ENCODE measurements around the gene GPR39. TPM values are rescaled to one million over a fixed set of nuclear protein-coding genes. Genes with fewer than 3 reads are reported as not detected.

The GPR39 gene
- total RNA-seq, 2 experiments from 2014 or later: not detected

DNA sequence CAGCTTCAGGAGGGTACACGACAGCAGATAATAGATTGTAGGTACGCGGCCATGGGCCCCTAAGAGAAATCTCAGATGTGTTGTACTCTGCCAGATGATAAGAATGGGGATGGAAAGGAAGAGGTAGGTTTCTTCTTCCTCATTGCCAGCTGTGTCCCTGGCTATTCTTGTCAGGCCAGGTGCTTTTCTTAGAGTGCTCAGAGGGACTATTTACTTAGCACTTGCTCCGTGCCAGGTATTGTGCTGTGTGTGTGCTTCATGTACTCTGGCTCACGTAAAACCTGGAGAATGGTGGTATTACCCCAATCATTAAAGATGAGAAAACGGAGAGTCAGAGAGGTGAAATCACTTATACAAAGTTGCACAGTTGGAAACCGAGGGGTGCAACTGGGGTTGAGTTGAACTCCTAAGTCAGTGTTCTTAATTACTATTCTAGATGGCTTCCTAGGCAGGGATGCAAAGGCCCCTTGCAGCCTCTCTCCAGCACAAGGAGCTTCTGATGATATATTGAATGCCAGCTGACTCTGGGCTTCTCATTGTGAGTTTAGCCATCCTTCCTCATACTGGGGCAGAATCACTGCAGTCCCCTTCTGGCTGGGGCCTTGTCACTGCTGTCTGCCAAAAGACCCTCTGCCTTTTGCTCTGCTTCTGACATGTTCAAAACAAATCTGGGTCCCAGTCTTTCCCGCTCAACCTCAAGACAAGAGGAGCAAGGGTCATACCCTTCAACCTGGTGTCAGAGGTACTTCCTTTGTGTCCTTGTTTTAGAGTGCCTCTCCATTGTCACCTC is 192.7 kb downstream of the GPR39 start:
- Mint-ChIP-seq H3K9me3 (no peaks in the 10 kb centered on the region), H3K4me1 (ENCODE audit: low read depth) (no peaks in the 10 kb centered on the region), H3K4me3 (no peak overlapping the region), H3K27me3 (ENCODE audit: low read depth) (peaks cover 2% of the 10 kb centered on the region), H3K36me3 (ENCODE audit: low read depth) (no peaks in the 10 kb centered on the region), H3K27ac (no peak overlapping the region)
- CTCF ChIA-PET: no interaction called here
- intact Hi-C loops (cut with micrococcal nuclease): no loop called here
- DNase-seq: no peak

DNA sequence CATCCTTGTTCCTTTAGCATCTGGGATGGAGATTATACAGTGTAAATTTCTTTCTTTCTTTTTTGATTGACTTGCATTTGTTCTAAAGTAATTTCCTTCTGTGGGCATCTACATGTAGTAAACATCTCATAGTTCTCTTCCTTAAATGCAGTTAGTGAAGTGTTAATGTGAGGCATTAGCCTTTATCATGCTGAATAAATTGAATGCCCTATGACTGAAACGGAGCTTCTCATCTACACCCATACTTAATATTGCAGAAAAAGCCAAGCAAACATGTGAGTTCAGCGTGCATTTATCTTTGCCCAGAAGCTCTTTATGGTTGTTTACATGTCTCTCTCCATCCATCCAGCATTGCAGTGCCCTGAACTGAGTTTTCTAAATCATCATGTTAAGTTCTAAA is 195.1 kb downstream of the GPR39 start:
- no peak overlapping the region for H3K4me3 Mint-ChIP-seq
- intact Hi-C loops (cut with micrococcal nuclease): no loop called here
- H3K27me3 Mint-ChIP-seq (ENCODE audit: low read depth): no peaks in the 10 kb centered on the region
- no peak overlapping the region for H3K27ac Mint-ChIP-seq
- CTCF ChIA-PET: no interaction called here
- H3K9me3 Mint-ChIP-seq: no peaks in the 10 kb centered on the region
- no peaks in the 10 kb centered on the region for H3K4me1 Mint-ChIP-seq (ENCODE audit: low read depth)
- DNase-seq: no peak
- no peaks in the 10 kb centered on the region for H3K36me3 Mint-ChIP-seq (ENCODE audit: low read depth)

DNA sequence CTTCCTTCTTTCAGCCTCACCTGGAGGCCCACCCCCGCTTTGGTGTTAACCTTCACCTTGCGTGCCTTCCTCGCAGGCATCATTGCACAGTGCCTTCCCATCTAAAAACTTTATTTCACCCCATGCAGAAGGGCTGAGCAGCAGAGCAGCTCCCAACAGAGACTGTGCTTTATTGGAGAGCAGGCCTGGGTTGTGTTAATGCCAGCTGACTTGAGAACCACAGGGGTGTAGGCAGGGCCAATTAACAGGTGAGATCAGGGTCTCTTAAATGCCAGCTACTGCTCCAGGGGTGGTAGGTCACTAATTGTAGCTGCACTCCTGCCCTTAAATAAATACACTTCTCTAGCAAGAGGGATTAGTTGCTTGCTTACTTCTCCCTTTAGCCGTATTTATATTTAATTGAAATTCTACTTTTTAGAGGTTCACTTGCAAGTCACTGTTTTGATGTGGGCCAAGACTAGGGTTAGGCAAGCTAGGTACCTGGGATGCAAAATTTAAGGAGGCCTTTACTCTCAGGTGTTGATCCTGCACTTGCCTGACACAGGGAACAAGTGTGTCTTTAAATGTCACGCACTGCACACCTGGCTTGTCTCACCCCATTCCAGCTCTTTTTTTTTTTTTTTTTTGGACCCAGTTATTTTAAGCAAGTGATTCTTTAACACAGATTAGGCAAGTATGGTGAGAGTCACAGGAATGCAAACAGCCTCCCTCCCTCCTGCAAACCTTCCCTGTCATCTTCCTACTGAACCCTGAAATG is 198.9 kb downstream of the GPR39 start:
- CTCF ChIA-PET: no interaction called here
- intact Hi-C loops (cut with micrococcal nuclease): no loop called here
- H3K27ac Mint-ChIP-seq: no peak overlapping the region
- H3K4me1 Mint-ChIP-seq (ENCODE audit: low read depth): no peaks in the 10 kb centered on the region
- no peaks in the 10 kb centered on the region for H3K9me3 Mint-ChIP-seq
- H3K36me3 Mint-ChIP-seq (ENCODE audit: low read depth): no peaks in the 10 kb centered on the region
- no peaks in the 10 kb centered on the region for H3K27me3 Mint-ChIP-seq (ENCODE audit: low read depth)
- no peak for DNase-seq
- no peak overlapping the region for H3K4me3 Mint-ChIP-seq

DNA sequence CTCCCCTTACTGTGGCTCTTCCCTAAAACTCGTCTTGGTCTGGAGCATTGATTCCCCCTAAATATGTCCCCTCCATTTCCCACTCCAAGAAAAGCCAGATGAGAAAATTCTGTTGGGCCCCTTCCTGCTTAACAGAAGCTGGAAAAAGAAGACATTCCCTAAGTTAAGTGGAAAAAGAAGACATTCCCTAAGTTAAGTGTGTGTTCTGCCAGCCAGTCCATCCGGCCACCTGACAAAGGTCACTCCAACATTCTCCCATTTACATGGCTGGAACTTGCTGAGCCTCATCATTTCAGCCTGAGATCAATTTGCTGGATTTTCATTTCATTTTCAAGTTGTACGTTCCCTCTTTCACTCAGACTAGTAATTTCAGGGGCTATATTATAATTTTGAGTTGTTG is 201.4 kb downstream of the GPR39 start:
- Mint-ChIP-seq H3K27me3 (ENCODE audit: low read depth) (no peaks in the 10 kb centered on the region), H3K9me3 (no peaks in the 10 kb centered on the region), H3K36me3 (ENCODE audit: low read depth) (no peaks in the 10 kb centered on the region), H3K27ac (no peak overlapping the region), H3K4me1 (ENCODE audit: low read depth) (no peaks in the 10 kb centered on the region), H3K4me3 (no peak overlapping the region)
- DNase-seq: no peak
- CTCF ChIA-PET: no interaction called here
- intact Hi-C loops (cut with micrococcal nuclease): no loop called here

DNA sequence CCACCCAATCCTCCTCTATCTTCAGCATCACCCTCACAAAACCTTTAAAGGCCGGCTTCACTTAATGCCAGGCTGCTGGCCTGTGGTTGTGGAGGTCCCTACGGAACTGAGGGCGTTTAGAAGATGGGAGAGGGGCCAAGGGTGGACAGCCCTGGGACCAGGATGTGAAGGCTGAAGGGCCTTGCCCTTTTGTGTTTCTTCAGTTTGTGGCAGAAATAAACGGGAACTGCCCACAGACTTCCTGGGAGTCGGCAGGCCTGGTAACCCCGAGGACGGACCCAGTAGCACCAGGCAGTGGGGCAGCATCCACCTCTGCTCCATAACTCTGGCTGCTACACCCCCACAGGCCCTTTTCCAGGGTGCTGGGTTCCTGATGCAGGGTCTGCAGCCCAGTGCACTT is 202.1 kb downstream of the GPR39 start:
- H3K9me3 Mint-ChIP-seq: no peaks in the 10 kb centered on the region
- H3K27me3 Mint-ChIP-seq (ENCODE audit: low read depth): no peaks in the 10 kb centered on the region
- H3K4me3 Mint-ChIP-seq: no peak overlapping the region
- no peak overlapping the region for H3K27ac Mint-ChIP-seq
- CTCF ChIA-PET: no interaction called here
- no peaks in the 10 kb centered on the region for H3K36me3 Mint-ChIP-seq (ENCODE audit: low read depth)
- no peak for DNase-seq
- no peaks in the 10 kb centered on the region for H3K4me1 Mint-ChIP-seq (ENCODE audit: low read depth)
- intact Hi-C loops (cut with micrococcal nuclease): no loop called here

DNA sequence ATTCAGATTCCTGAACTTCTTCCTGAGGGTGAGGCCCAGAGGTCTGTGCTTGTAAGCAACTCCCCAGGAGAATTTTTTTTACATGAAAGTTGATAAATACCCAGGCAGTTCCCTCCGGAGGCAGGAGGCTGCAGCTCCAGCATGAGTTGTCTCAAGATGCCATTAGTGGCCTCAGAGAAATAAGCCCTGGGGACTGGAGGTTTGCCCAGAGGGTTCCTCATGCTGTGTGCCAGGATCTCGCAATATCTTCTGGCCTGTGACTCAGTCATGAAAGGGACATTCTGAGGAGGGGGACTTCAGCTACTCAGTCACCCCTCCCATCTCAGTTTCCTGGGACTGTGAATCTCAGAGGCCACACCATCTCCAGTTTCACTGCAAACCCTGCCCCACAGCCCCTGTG is 203.5 kb downstream of the GPR39 start:
- no peak overlapping the region for H3K4me3 Mint-ChIP-seq
- H3K36me3 Mint-ChIP-seq (ENCODE audit: low read depth): no peaks in the 10 kb centered on the region
- H3K4me1 Mint-ChIP-seq (ENCODE audit: low read depth): no peaks in the 10 kb centered on the region
- DNase-seq: no peak
- H3K9me3 Mint-ChIP-seq: no peaks in the 10 kb centered on the region
- intact Hi-C loops (cut with micrococcal nuclease): no loop called here
- H3K27me3 Mint-ChIP-seq (ENCODE audit: low read depth): no peaks in the 10 kb centered on the region
- H3K27ac Mint-ChIP-seq: no peak overlapping the region
- CTCF ChIA-PET: no interaction called here

DNA sequence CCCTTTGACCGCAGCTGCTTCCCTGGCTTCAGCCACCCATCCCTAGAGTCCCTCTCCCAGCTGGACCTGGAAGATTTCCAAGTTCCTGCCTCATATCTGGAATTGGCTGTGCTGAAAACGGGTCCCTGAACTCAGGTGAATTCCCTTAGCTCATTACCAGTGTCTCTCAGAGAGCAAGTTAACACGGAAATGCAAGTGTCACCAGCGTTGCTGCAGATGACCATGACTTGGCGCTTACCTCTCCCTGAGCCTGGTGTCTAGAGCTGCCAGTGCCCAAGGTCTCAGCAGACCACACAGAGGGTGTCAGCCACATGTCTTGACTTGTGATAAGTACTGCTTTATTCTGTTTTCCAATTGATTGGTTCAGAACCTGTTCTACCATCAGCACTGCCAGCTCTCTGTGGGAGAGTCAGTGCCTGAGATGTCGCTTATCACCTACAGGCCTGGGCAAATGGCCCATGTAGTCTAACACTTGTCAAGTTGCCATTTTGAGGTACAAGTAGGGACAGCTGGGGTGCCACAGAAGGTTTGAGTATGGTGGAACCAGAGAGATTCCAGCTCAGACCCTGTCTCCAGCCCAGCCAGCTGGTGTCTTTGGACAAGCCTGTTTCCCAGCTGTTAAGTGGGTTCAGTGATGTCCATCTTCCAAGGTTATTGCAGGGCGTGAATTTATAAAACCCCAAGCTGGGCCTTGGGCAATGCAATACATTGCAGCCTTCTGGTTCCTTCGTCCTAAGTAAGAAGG is 204.7 kb downstream of the GPR39 start:
- H3K4me3 Mint-ChIP-seq: no peak overlapping the region
- H3K4me1 Mint-ChIP-seq (ENCODE audit: low read depth): no peaks in the 10 kb centered on the region
- no peaks in the 10 kb centered on the region for H3K9me3 Mint-ChIP-seq
- no peak for DNase-seq
- no peaks in the 10 kb centered on the region for H3K36me3 Mint-ChIP-seq (ENCODE audit: low read depth)
- no peak overlapping the region for H3K27ac Mint-ChIP-seq
- no peaks in the 10 kb centered on the region for H3K27me3 Mint-ChIP-seq (ENCODE audit: low read depth)
- intact Hi-C loops (cut with micrococcal nuclease): no loop called here
- CTCF ChIA-PET: no interaction called here

DNA sequence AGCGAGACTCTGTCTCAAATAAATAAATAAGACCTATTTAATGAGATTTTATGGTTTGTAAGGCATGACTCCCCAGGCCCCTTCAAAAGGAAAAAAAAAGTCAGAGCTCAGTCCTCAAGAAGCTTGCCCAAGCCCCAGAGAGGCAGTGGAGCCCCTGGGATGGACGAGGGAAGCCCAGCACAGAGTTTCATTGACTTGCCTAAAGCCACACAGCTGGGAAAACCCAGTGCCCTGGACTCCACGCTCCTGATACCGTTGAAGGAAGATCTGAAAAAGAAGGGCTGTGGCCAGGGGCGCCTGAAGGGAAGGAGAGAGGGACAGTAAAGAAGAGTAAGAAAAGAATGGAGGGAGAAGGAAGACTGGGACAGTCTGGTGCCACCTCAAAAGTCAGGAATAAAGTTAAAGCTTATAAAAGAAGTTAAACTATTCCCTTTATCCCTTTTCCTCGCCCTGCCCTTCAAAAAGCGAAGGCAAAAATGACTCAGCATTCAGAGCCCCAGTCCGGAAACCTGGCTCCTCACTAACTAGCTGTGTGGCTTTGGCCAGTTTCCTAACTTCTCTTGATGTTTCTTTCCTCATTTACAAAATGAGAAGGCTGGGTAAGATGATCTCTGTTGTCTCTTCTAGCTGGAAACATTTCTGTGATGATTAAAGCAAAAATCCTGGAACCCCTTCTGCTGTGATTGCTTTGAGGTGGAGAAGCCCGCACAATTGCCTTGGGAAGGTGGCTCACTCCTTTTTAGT is 206.7 kb downstream of the GPR39 start:
- intact Hi-C loops (cut with micrococcal nuclease): no loop called here
- H3K27me3 Mint-ChIP-seq (ENCODE audit: low read depth): no peaks in the 10 kb centered on the region
- CTCF ChIA-PET: no interaction called here

DNA sequence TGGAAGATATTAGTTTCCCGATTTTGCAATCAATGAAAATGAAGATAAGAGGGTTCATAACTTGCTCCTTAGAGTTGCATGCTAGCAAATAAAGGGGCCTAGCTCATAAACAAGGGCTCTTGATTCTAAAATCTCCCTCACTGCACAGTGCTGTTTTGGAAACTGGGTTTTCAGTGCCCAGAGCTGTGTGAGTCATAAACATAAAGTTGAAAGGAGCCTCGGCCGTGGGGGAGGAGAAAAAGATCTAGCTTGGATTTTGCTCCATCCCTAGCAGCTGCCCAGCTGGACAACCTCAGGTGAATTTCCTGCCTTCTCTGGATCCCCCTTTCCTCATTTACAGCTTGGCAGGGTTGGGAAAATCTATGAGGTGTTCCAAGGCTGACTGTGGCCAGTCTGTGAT is 210.9 kb downstream of the GPR39 start:
- H3K4me1 Mint-ChIP-seq (ENCODE audit: low read depth): no peaks in the 10 kb centered on the region
- H3K27me3 Mint-ChIP-seq (ENCODE audit: low read depth): no peaks in the 10 kb centered on the region
- H3K4me3 Mint-ChIP-seq: no peak overlapping the region
- CTCF ChIA-PET: no interaction called here
- no peaks in the 10 kb centered on the region for H3K9me3 Mint-ChIP-seq
- H3K27ac Mint-ChIP-seq: no peak overlapping the region
- DNase-seq: no peak
- H3K36me3 Mint-ChIP-seq (ENCODE audit: low read depth): no peaks in the 10 kb centered on the region
- intact Hi-C loops (cut with micrococcal nuclease): no loop called here

More for the DNA sequence above, 206.7 kb downstream of the GPR39 start:
- Mint-ChIP-seq H3K9me3 (no peaks in the 10 kb centered on the region), H3K4me3 (no peak overlapping the region), H3K4me1 (ENCODE audit: low read depth) (no peaks in the 10 kb centered on the region), H3K36me3 (ENCODE audit: low read depth) (no peaks in the 10 kb centered on the region), H3K27ac (no peak overlapping the region)
- DNase-seq: no peak

DNA sequence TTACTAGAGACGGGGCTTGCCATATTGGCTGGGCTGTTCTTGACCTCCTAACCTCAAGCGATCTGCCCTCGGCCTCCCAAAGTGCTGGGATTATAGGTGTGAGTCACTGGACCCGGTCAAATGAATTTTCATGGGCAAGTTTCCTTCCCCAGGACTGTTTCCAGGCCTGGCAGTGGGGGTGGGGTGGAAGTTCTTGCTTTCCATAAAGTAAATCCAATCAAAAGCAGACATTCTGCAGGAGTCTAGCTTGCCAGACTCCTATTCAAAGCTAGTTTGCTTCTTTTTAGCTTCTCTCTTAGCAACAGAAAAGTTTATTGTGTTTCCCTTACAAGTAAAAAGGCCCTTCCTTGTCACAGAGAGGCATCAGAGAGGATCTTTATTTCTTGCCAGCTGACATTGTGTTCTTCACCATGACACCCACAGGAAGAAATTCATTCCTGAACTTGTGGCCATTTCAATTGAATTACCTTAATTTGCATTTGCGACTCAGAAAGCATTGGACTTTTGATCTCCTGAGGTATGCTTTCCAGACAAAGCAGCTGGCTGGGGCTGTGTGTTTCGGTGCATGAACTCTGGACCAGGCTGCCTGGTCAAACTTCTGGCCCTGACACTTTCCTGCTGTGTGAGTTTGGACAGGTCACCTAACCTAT is 215.5 kb downstream of the GPR39 start:
- no peak for DNase-seq
- Mint-ChIP-seq H3K27ac (no peak overlapping the region), H3K4me3 (no peak overlapping the region), H3K4me1 (ENCODE audit: low read depth) (no peaks in the 10 kb centered on the region), H3K36me3 (ENCODE audit: low read depth) (no peaks in the 10 kb centered on the region), H3K9me3 (no peaks in the 10 kb centered on the region), H3K27me3 (ENCODE audit: low read depth) (peaks cover 2% of the 10 kb centered on the region)
- intact Hi-C loops (cut with micrococcal nuclease): no loop called here
- CTCF ChIA-PET: no interaction called here

DNA sequence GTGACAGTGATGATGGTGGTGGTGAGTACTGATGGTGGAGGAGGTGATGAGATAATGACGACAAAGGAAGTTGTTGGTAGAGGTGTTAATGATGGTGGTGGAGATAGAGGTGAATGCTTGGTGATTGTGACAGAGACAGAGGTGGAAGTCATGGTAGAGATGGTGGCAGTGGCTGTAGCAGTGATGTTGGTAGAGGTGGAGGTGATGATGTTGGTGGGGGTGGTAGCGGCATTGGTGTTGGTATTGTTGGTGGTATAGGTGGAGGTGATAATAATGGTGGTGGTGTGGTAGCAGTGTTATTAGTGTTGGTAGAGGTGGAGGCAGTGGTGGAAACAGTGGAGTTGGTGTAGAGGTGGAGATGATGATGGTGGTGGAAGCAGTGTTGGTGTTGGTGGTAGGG is 217.0 kb downstream of the GPR39 start:
- intact Hi-C loops (cut with micrococcal nuclease): no loop called here
- H3K36me3 Mint-ChIP-seq (ENCODE audit: low read depth): no peaks in the 10 kb centered on the region
- CTCF ChIA-PET: no interaction called here
- no peak for DNase-seq
- H3K27ac Mint-ChIP-seq: no peak overlapping the region
- no peaks in the 10 kb centered on the region for H3K9me3 Mint-ChIP-seq
- H3K27me3 Mint-ChIP-seq (ENCODE audit: low read depth): peaks cover 2% of the 10 kb centered on the region
- H3K4me1 Mint-ChIP-seq (ENCODE audit: low read depth): no peaks in the 10 kb centered on the region
- no peak overlapping the region for H3K4me3 Mint-ChIP-seq

DNA sequence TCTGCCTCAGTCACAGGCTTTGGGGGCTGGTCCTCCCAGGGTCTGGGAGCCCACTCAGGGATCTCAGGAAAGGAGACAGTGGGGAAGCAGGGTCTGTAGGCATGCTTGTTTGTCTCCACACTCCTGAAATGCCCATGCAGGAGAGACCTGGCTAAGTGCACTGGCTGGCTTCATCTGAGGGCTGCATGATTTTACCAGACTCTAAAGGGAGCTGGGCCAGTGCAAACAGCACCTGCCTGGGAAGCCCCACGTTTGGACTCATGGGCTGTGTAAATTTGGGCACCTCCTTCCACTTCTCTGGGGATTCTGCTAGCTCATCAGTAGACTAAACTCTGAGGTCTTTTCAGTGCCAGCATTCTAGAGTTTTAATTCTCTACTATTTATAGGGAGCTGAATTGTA is 219.7 kb downstream of the GPR39 start:
- CTCF ChIA-PET: no interaction called here
- H3K27ac Mint-ChIP-seq: no peak overlapping the region
- no peak for DNase-seq
- intact Hi-C loops (cut with micrococcal nuclease): no loop called here
- H3K4me3 Mint-ChIP-seq: no peak overlapping the region
- peaks cover 2% of the 10 kb centered on the region for H3K27me3 Mint-ChIP-seq (ENCODE audit: low read depth)
- no peaks in the 10 kb centered on the region for H3K4me1 Mint-ChIP-seq (ENCODE audit: low read depth)
- no peaks in the 10 kb centered on the region for H3K36me3 Mint-ChIP-seq (ENCODE audit: low read depth)
- H3K9me3 Mint-ChIP-seq: no peaks in the 10 kb centered on the region
